GM12874 (cell line): ENCODE results near the gene USP12.

Source experiments
- CTCF ChIP-seq: IDR thresholded peaks from 2 replicates; pipeline ENCODE4 v1.5.1; 2011; ENCODE audit warnings: low read depth, mild to moderate bottlenecking, control low read depth, low read length, moderate library complexity; ENCODE audit not compliant: insufficient read depth

USP12 gene

GRCh38 chr13:27022571-27023311 is 148.9 kb downstream of the USP12 start:
- no peak for TF ChIP-seq CTCF

- no peak for TF ChIP-seq CTCF
These were observed 151.2 kb downstream of the USP12 start for GRCh38 chr13:27020415-27020814.

GRCh38 chr13:27018882-27019281 is 152.7 kb downstream of the USP12 start:
- no peak for TF ChIP-seq CTCF

- no peak for TF ChIP-seq CTCF
These were observed 153.2 kb downstream of the USP12 start for GRCh38 chr13:27018344-27018861.

- TF ChIP-seq CTCF = no peak
These were observed 154.7 kb downstream of the USP12 start for GRCh38 chr13:27016875-27017274.
